K562 (cell line): Measurements from ENCODE around the gene IMPA2. TPM values are rescaled to one million over a fixed set of nuclear protein-coding genes. Genes with fewer than 3 reads are reported as not detected.

Experiments used
- ATAC-seq: fragments of 200-7000 bp; cut with Tn5 transposase; 3 replicates; pipeline ENCODE4 v1.9.1; 2020; ENCODE audit warnings: moderate library complexity
- BruUV-seq: library from RNA; stranded (reverse); fragments of 400-500 nt; replicated peaks from 2 replicates; lab custom pipeline; 2021; lab: Mats Ljungman, UMichigan
- CTCF ChIA-PET: fragments of 300-600 bp; formaldehyde crosslinking; extraction: SDS; loops from one replicate; lab custom pipeline; 2021; ENCODE audit warnings: low intra/inter-chr PET ratio; lab: Yijun Ruan, JAX
- POLR2A ChIA-PET: fragments of 300-600, 350-650 bp; sonication (Branson Sonifier 250); formaldehyde crosslinking; extraction: SDS; loops from one replicate; lab custom pipeline; 2021; ENCODE audit warnings: antibody characterized with exemption, inconsistent platforms; lab: Yijun Ruan, JAX
- DNase-seq, 4 experiments: peaks; one replicate each; pipeline versions ENCODE4 v3.0.0 to v3.0.0-alpha.2; 2011 to 2018; ENCODE audit warnings: low spot score in 3 of 4, mixed read lengths in 3 of 4; ENCODE audit errors: extremely low read depth in 1 of 4
- FAIRE-seq: peaks from 2 replicates; lab custom pipeline; 2011; peaks lifted over from hg19 to GRCh38; lab: Jason Lieb, UNC
- H2AFZ ChIP-seq: 2 replicates; pipeline ENCODE4 v1.6.0; 2011; ENCODE audit warnings: low read depth, low read length, control low read depth, inconsistent platforms
- H3K27ac ChIP-seq: fragments of 200-600 bp; 3 replicates; pipeline ENCODE4 v1.8.0; 2011; ENCODE audit warnings: low read depth, mild to moderate bottlenecking, control low read depth, inconsistent platforms, low read length, moderate library complexity, mixed read lengths; ENCODE audit errors: extremely low read depth
- H3K27me3 ChIP-seq, 2 experiments: fragments of 300-600 bp in 1 of 2; 2 replicates in 1 of 2; 3 replicates in 1 of 2; pipeline versions ENCODE4 v1.6.0 to v1.8.0; 2011; ENCODE audit warnings: inconsistent platforms in 2 of 2, low read length in 2 of 2, mild to moderate bottlenecking in 1 of 2, mixed read lengths in 1 of 2, moderate library complexity in 1 of 2; ENCODE audit not compliant: control insufficient read depth in 2 of 2, insufficient read depth in 2 of 2
- H3K36me3 ChIP-seq: fragments of 300-600 bp; 3 replicates; pipeline ENCODE4 v1.8.0; 2011; ENCODE audit warnings: mild to moderate bottlenecking, low read length, inconsistent platforms; ENCODE audit not compliant: control insufficient read depth, insufficient read depth
- H3K4me1 ChIP-seq, 2 experiments: fragments of 200-600 bp in 1 of 2; replicated peaks in 1 of 2; 2 replicates in 1 of 2; 3 replicates in 1 of 2; pipeline versions ENCODE4 v1.5.1 to v1.8.0; 2011; ENCODE audit warnings: inconsistent platforms in 2 of 2, low read length in 2 of 2, mild to moderate bottlenecking in 1 of 2, mixed read lengths in 1 of 2, moderate library complexity in 1 of 2; ENCODE audit not compliant: control insufficient read depth in 2 of 2, insufficient read depth in 2 of 2
- H3K4me2 ChIP-seq: 2 replicates; pipeline ENCODE4 v1.6.1; 2011; ENCODE audit warnings: low read length, control low read depth, inconsistent platforms, mixed read lengths; ENCODE audit not compliant: insufficient read depth
- H3K4me3 ChIP-seq: fragments of 200-600 bp; sonication (generic), shearing (Covaris generic); 2 replicates; pipeline ENCODE4 v1.5.1; 2016; ENCODE audit warnings: control low read depth, inconsistent platforms
- H3K79me2 ChIP-seq: fragments of 200-600 bp; 3 replicates; pipeline ENCODE4 v1.8.0; 2011; ENCODE audit warnings: low read length, inconsistent platforms; ENCODE audit not compliant: control insufficient read depth, insufficient read depth
- H3K9ac ChIP-seq, 2 experiments: 2 replicates each; pipeline versions ENCODE4 v1.6.0 to v1.6.1; 2011; ENCODE audit warnings: low read depth in 2 of 2, low read length in 2 of 2, control low read depth in 1 of 2, inconsistent platforms in 1 of 2, mild to moderate bottlenecking in 1 of 2, mixed read lengths in 1 of 2; ENCODE audit not compliant: insufficient read depth in 1 of 2
- H3K9me1 ChIP-seq: one replicate; pipeline ENCODE4 v1.6.0; 2011; ENCODE audit warnings: inconsistent platforms, mild to moderate bottlenecking, low read length, moderate library complexity; ENCODE audit not compliant: control insufficient read depth, insufficient read depth
- H3K9me3 ChIP-seq: replicated peaks from 2 replicates; pipeline ENCODE4 v1.5.1; 2011; ENCODE audit warnings: low read depth, low read length, inconsistent platforms; ENCODE audit not compliant: control insufficient read depth, insufficient read depth
- H4K20me1 ChIP-seq: replicated peaks from 2 replicates; pipeline ENCODE4 v1.6.1; 2011; ENCODE audit warnings: low read length, inconsistent platforms, mixed read lengths; ENCODE audit not compliant: control insufficient read depth, insufficient read depth
- ADNP ChIP-seq: fragments of 200-800 bp; sonication (Bioruptor generic); IDR thresholded peaks from 2 replicates; pipeline ENCODE4 v1.6.1; 2016; ENCODE audit warnings: missing genetic modification characterization, missing compliant biosample characterization
- ARID3A ChIP-seq: IDR thresholded peaks from 2 replicates; pipeline ENCODE4 v1.6.1; 2012; ENCODE audit warnings: low read depth, low read length, improper control_type of control experiment, borderline replicate concordance
- CREB1 ChIP-seq, 2 experiments: sonication (generic) in 1 of 2; formaldehyde crosslinking in 1 of 2; IDR thresholded peaks; 2 replicates each; pipeline versions ENCODE4 v1.6.1 to v1.8.0; 2012 to 2022; ENCODE audit warnings: inconsistent platforms in 1 of 2, mild to moderate bottlenecking in 1 of 2, missing genetic modification reagents in 1 of 2, moderate library complexity in 1 of 2
- CREB3L1 ChIP-seq: fragments of 450-650 bp; IDR thresholded peaks from 2 replicates; pipeline ENCODE4 v1.6.1; 2014; ENCODE audit warnings: low read depth, mild to moderate bottlenecking, moderate library complexity, borderline replicate concordance
- CXXC5 ChIP-seq: fragments of 250-450 bp; sonication (Bioruptor Pico); IDR thresholded peaks from 2 replicates; pipeline ENCODE4 v1.8.0; 2022; ENCODE audit warnings: inconsistent platforms, mild to moderate bottlenecking, moderate library complexity
- LEF1 ChIP-seq: fragments of 450-650 bp; IDR thresholded peaks from 2 replicates; pipeline ENCODE4 v1.6.1; 2016; ENCODE audit warnings: mild to moderate bottlenecking
- PTTG1 ChIP-seq: fragments of 450-650 bp; IDR thresholded peaks from 2 replicates; pipeline ENCODE4 v1.6.1; 2016; ENCODE audit warnings: low read depth, mild to moderate bottlenecking, missing genetic modification characterization, missing compliant biosample characterization
- VEZF1 ChIP-seq: fragments of 200-800 bp; sonication (Bioruptor generic); IDR thresholded peaks from 2 replicates; pipeline ENCODE4 v1.6.1; 2017; ENCODE audit warnings: missing genetic modification characterization, missing compliant biosample characterization
- ZNF212 ChIP-seq: fragments of 450-650 bp; formaldehyde crosslinking; IDR thresholded peaks from 2 replicates; pipeline ENCODE4 v1.4.0; 2020; ENCODE audit warnings: mild to moderate bottlenecking
- ZNF24 ChIP-seq: fragments of 450-650 bp; IDR thresholded peaks from 2 replicates; pipeline ENCODE4 v1.6.1; 2016
- ZNF384 ChIP-seq: IDR thresholded peaks from 2 replicates; pipeline ENCODE4 v1.6.1; 2012; ENCODE audit warnings: low read depth, low read length, improper control_type of control experiment
- WGBS: fragments of 100-300 bp; shearing (Covaris generic); methylation state at CpG from one replicate; pipeline ENCODE4 v1.1.6; 2016; ENCODE audit warnings: low coverage, mixed read lengths; ENCODE audit not compliant: insufficient coverage; ENCODE audit errors: missing lambda C conversion rate; 5-methylcytosine and 5-hydroxymethylcytosine counted together
- in situ Hi-C: fragments of 300-500 bp; cut with MboI; formaldehyde crosslinking; loops from 4 replicates; pipeline ENCODE4 v1.15.0; 2018; ENCODE audit warnings: inconsistent platforms, mixed read lengths
- intact Hi-C: fragments of 100-400 bp; cut with micrococcal nuclease; formaldehyde crosslinking; loops from 2 replicates; pipeline ENCODE4 v1.14.2; 2022
- polyA plus RNA-seq, 8 experiments: library from polyadenylated mRNA; depleted of rRNA in 4 of 8; stranded (reverse) in 5 of 8; unstranded in 3 of 8; fragments of >200 nt; fragmentation: Nextera tagmentation in 2 of 8; fragmentation: Illumina TruSeq in 1 of 8; extraction: Ambion mirVana in 2 of 8; extraction: Trizol in 1 of 8; gene quantifications; 2 replicates each; pipeline versions ENCODE4 v1.2.1 to v1.2.3, GENCODE V29; 2011 to 2014; ENCODE audit warnings: inconsistent platforms in 1 of 8, missing spikeins in 1 of 8
- total RNA-seq, 7 experiments: library from RNA; depleted of rRNA in 6 of 7; stranded (reverse); fragments of >200 nt in 6 of 7; fragmentation: Illumina TruSeq in 2 of 7; extraction: Trizol in 2 of 7; gene quantifications; 2 replicates each; pipeline versions ENCODE4 v1.2.1 to v1.2.3, GENCODE V29; 2011 to 2021; ENCODE audit warnings: low replicate concordance in 1 of 7

IMPA2 gene
- total and polyA plus RNA-seq, 9 of the 15 experiments (the other 6 are each of a cell fraction or from before 2014, with no cell fraction given), result 0.62 to 11.3 (median 5.7) TPM

- CTCF ChIA-PET, result interaction anchor here (0.6 kb wide), 1 partner anchor 241 kb away, joined by 4 read pairs; no protein-coding TSS in a partner anchor
- intact Hi-C loops, result no loop called here
- TF ChIP-seq PTTG1 (tag) (no peak), LEF1 (no peak), ZNF384 (no peak)
Measured at GRCh38 chr18:11940956-11941355, 40.4 kb upstream of the IMPA2 start.

GRCh38 chr18:11943551-11943950 lies 37.8 kb upstream of the IMPA2 start:
- POLR2A ChIA-PET, result interaction anchor here (1.3 kb wide), 1 partner anchor 11 kb away, joined by 6 read pairs; no protein-coding TSS in a partner anchor
- Histone ChIP-seq H3K4me1 (peaks cover 6 to 20% of the 10 kb centered on the region in 2 experiments; a peak in 4 of 5 replicates), H3K79me2 (no peaks in the 10 kb centered on the region; the same call in 2 of the 3 replicates), H3K9ac (no peak overlapping the region), H3K4me2 (no peak overlapping the region), H3K4me3 (no peak overlapping the region), H2AFZ (peak overlapping the region; percentile 9; the same call in 1 of the 2 replicates), H3K36me3 (no peaks in the 10 kb centered on the region), H3K27ac (no peak overlapping the region), H3K9me3 (no peaks in the 10 kb centered on the region), H4K20me1 (no peaks in the 10 kb centered on the region), H3K27me3 (no peaks in the 10 kb centered on the region), H3K9me1 (no peaks in the 10 kb centered on the region)
- BruUV-seq, result no TSS peak
- CTCF ChIA-PET, result no interaction called here
- DNase-seq (no peak), ATAC-seq (no peak), FAIRE-seq (no peak)
- in situ Hi-C loops (no loop called here), intact Hi-C loops (no loop called here)
- 52% methylated on average over 6 of the region's 6 CpGs for WGBS
- TF ChIP-seq ZNF212 (CRISPR knock-in tag) (no peak), CREB1 (IDR thresholded peaks at IDR 0.05) (no peak), CREB1 (CRISPR knock-in tag; IDR thresholded peaks at IDR 0.05) (no peak), ZNF24 (no peak), CREB3L1 (no peak), VEZF1 (CRISPR knock-in tag) (no peak), CXXC5 (no peak), ARID3A (no peak), ADNP (tag) (no peak)

More at GRCh38 chr18:11940956-11941355, 40.4 kb upstream of the IMPA2 start:
- in situ Hi-C loops, result no loop called here
- no peak overlapping the region for H3K4me2 ChIP-seq
- POLR2A ChIA-PET, result interaction anchor here (1.2 kb wide), 1 partner anchor 9 kb away, joined by 7 read pairs; no protein-coding TSS in a partner anchor
- FAIRE-seq (no peak), DNase-seq (no peak), ATAC-seq (no peak)
- BruUV-seq, result no TSS peak
- H3K9ac ChIP-seq, result no peak overlapping the region
- no peak overlapping the region for H2AFZ ChIP-seq
- no peaks in the 10 kb centered on the region for H3K9me3 ChIP-seq
- H3K4me1 ChIP-seq, result no peaks in the 10 kb centered on the region
- WGBS, result 39% methylated on average over 2 of the region's 2 CpGs
- peaks cover 0 to 6% of the 10 kb centered on the region in 2 experiments; a peak in 2 of 5 replicates for H3K27me3 ChIP-seq
- H3K27ac ChIP-seq, result no peak overlapping the region
- H4K20me1 ChIP-seq, result no peaks in the 10 kb centered on the region
- H3K36me3 ChIP-seq, result no peaks in the 10 kb centered on the region
- no peaks in the 10 kb centered on the region for H3K79me2 ChIP-seq
- no peaks in the 10 kb centered on the region for H3K9me1 ChIP-seq
- no peak overlapping the region for H3K4me3 ChIP-seq
